ENCODE data around the gene KRTAP10-8.

The KRTAP10-8 gene

DNA sequence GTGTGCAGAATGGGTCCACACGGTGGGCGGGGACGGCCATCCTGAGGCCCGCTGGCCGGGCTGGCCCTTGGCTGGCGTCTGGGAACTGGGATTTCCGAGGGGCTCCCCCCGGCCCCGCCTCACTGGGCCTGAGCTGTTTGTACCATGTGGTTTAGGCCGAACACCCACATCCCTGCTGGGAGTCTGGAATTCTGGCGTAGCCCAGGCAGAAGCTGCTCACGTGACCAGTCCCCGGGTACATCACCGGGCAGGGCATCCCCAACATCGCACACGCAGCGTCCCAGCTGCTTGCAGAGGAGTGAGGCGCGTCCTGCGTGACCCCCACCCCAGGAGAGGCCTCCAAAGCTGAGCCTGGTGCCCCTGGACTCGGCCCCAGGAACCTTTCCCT lies 9.4 kb upstream of the KRTAP10-8 start:
- TF ChIP-seq, protein P1, sequence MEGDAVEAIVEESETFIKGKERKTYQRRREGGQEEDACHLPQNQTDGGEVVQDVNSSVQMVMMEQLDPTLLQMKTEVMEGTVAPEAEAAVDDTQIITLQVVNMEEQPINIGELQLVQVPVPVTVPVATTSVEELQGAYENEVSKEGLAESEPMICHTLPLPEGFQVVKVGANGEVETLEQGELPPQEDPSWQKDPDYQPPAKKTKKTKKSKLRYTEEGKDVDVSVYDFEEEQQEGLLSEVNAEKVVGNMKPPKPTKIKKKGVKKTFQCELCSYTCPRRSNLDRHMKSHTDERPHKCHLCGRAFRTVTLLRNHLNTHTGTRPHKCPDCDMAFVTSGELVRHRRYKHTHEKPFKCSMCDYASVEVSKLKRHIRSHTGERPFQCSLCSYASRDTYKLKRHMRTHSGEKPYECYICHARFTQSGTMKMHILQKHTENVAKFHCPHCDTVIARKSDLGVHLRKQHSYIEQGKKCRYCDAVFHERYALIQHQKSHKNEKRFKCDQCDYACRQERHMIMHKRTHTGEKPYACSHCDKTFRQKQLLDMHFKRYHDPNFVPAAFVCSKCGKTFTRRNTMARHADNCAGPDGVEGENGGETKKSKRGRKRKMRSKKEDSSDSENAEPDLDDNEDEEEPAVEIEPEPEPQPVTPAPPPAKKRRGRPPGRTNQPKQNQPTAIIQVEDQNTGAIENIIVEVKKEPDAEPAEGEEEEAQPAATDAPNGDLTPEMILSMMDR (IDR thresholded peaks at IDR 0.05; ENCODE audit: low read depth, low read length, poor library complexity, severe bottlenecking): no peak
- no peak for TF ChIP-seq EZH2phosphoT487 (IDR thresholded peaks at IDR 0.05; ENCODE audit: borderline replicate concordance, low read length)
- no peaks in the 10 kb centered on the region for H3K27me3 ChIP-seq (ENCODE audit: control insufficient read depth, low read length)
- H4K20me1 ChIP-seq (ENCODE audit: control insufficient read depth, insufficient read depth, low read depth, low read length): no peaks in the 10 kb centered on the region
- H3K9me3 ChIP-seq (ENCODE audit: control insufficient read depth, insufficient read depth, low read length): no peaks in the 10 kb centered on the region
- no peak overlapping the region for H3K4me3 ChIP-seq (ENCODE audit: low read length)
- H3K27ac ChIP-seq (ENCODE audit: low read depth, low read length): no peak overlapping the region
- H3F3A ChIP-seq (ENCODE audit: control insufficient read depth, insufficient read depth): no peaks in the 10 kb centered on the region
- no peaks in the 10 kb centered on the region for H3K79me2 ChIP-seq (ENCODE audit: control insufficient read depth, low read length)
- no peak overlapping the region for H3K4me2 ChIP-seq (ENCODE audit: low read length)
- H3K9me2 ChIP-seq (replicated peaks; ENCODE audit: control insufficient read depth, low read length): no peaks in the 10 kb centered on the region
- no peaks in the 10 kb centered on the region for H3K36me3 ChIP-seq (ENCODE audit: control insufficient read depth, low read length)
- no peaks in the 10 kb centered on the region for H3K4me1 ChIP-seq (ENCODE audit: control insufficient read depth, low read length)

DNA sequence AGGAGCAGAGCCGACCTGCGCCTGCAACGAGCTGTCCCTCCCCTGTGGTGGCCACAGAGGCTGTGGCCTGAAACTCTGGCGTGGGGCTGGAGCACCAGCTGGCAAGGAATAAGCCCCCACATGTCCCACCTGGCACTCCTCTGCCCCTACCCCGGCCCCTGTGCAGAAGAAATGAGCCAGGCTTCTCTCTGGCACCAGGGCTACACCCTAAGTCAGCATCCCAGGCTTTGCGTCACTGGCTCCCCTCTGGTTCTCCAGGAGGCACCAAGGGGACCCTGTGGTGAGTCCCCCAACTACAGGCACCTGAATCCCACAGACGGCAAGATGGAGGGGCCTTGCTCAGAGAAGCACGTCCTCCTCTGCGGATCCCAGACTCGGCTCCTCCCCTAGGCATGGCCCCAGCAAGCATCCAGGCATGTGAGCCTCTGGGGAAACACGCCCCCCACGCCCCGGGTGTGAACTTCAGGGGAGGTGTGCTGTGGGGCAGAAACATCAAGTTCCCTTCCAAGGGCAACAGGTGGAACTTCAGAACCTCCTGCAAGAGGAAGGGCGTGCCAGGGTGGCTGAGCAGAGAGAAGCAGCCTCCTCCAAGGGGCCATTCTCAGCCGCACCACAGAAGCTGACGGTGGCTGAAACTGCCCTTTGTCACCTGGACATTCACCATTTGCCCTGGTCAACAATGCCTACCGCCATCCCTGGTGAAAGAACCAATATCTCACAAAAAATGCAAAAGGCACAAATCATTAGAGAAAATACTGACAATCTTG lies 8.6 kb upstream of the KRTAP10-8 start:
- Histone ChIP-seq H3K9me3 (ENCODE audit: control insufficient read depth, insufficient read depth, low read length) (no peaks in the 10 kb centered on the region), H3K27ac (ENCODE audit: low read depth, low read length) (no peak overlapping the region), H3F3A (ENCODE audit: control insufficient read depth, insufficient read depth) (no peaks in the 10 kb centered on the region), H3K27me3 (ENCODE audit: control insufficient read depth, low read length) (no peaks in the 10 kb centered on the region), H3K79me2 (ENCODE audit: control insufficient read depth, low read length) (no peaks in the 10 kb centered on the region), H3K4me1 (ENCODE audit: control insufficient read depth, low read length) (no peaks in the 10 kb centered on the region), H3K36me3 (ENCODE audit: control insufficient read depth, low read length) (no peaks in the 10 kb centered on the region), H3K9me2 (replicated peaks; ENCODE audit: control insufficient read depth, low read length) (no peaks in the 10 kb centered on the region), H4K20me1 (ENCODE audit: control insufficient read depth, insufficient read depth, low read depth, low read length) (no peaks in the 10 kb centered on the region), H3K4me2 (ENCODE audit: low read length) (no peak overlapping the region), H3K4me3 (ENCODE audit: low read length) (no peak overlapping the region)
- no peak for TF ChIP-seq EZH2phosphoT487 (IDR thresholded peaks at IDR 0.05; ENCODE audit: borderline replicate concordance, low read length)
- TF ChIP-seq, protein P1 (IDR thresholded peaks at IDR 0.05; ENCODE audit: low read depth, low read length, poor library complexity, severe bottlenecking): no peak

DNA sequence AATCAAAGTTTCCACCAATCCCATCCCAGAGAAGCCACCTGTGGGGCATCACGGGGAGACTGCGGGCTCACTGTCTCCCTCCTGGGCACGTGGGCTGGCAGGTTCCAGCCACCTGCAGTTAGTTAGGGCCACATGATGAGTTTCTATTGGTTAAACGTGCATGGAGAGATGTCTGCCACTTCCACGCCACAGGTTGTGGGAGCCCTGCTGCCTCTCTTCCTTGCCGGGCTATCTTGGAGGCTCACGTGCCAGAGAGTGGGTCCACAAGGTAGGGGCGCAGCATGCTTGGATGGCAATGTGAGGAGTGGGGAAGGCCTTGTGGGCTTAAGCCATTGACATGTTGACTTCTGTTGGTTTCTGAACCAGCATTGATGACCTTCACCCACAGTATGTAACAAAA lies 8.0 kb upstream of the KRTAP10-8 start:
- H3K4me2 ChIP-seq (ENCODE audit: low read length): no peak overlapping the region
- no peaks in the 10 kb centered on the region for H3F3A ChIP-seq (ENCODE audit: control insufficient read depth, insufficient read depth)
- no peaks in the 10 kb centered on the region for H3K4me1 ChIP-seq (ENCODE audit: control insufficient read depth, low read length)
- H3K79me2 ChIP-seq (ENCODE audit: control insufficient read depth, low read length): no peaks in the 10 kb centered on the region
- no peak overlapping the region for H3K4me3 ChIP-seq (ENCODE audit: low read length)
- no peaks in the 10 kb centered on the region for H4K20me1 ChIP-seq (ENCODE audit: control insufficient read depth, insufficient read depth, low read depth, low read length)
- H3K36me3 ChIP-seq (ENCODE audit: control insufficient read depth, low read length): no peaks in the 10 kb centered on the region
- H3K9me3 ChIP-seq (ENCODE audit: control insufficient read depth, insufficient read depth, low read length): 0 out of 2 replicates have a peak, but pooled peaks cover 2% of the 10 kb centered on the region
- no peaks in the 10 kb centered on the region for H3K9me2 ChIP-seq (replicated peaks; ENCODE audit: control insufficient read depth, low read length)
- no peak for TF ChIP-seq EZH2phosphoT487 (IDR thresholded peaks at IDR 0.05; ENCODE audit: borderline replicate concordance, low read length)
- TF ChIP-seq, protein P1 (IDR thresholded peaks at IDR 0.05; ENCODE audit: low read depth, low read length, poor library complexity, severe bottlenecking): no peak
- no peak overlapping the region for H3K27ac ChIP-seq (ENCODE audit: low read depth, low read length)
- H3K27me3 ChIP-seq (ENCODE audit: control insufficient read depth, low read length): no peaks in the 10 kb centered on the region
